Central memory CD8-positive, alpha-beta T cell (primary cell): ENCODE data around the gene SART3.

Source experiments
- ATAC-seq: fragments of 150-1000 bp; cut with Tn5 transposase; replicated peaks from 2 replicates; pipeline ENCODE4 v1.10.0; 2022; ENCODE audit warnings: mild to moderate bottlenecking, moderate FRiP score, moderate number of reproducible peaks; ENCODE audit not compliant: poor library complexity, severe bottlenecking; ENCODE audit errors: extremely low read depth
- DNase-seq, 2 donors: peaks; one replicate each; pipeline ENCODE4 v3.0.0; 2021; ENCODE audit warnings: low spot score in 2 of 2
- H3K27ac Mint-ChIP-seq: one replicate; pipeline ENCODE4 v1.8.0; 2022; ENCODE audit warnings: low read depth, mild to moderate bottlenecking, moderate library complexity, mixed read lengths
- H3K27me3 Mint-ChIP-seq: one replicate; pipeline ENCODE4 v1.8.0; 2022; ENCODE audit warnings: mixed read lengths
- H3K36me3 Mint-ChIP-seq: one replicate; pipeline ENCODE4 v1.8.0; 2022; ENCODE audit warnings: mild to moderate bottlenecking, moderate library complexity, mixed read lengths; ENCODE audit not compliant: insufficient read depth
- H3K4me1 Mint-ChIP-seq: one replicate; pipeline ENCODE4 v1.8.0; 2022; ENCODE audit warnings: mixed read lengths
- H3K4me3 Mint-ChIP-seq: one replicate; pipeline ENCODE4 v1.8.0; 2022; ENCODE audit warnings: mild to moderate bottlenecking, moderate library complexity, mixed read lengths
- H3K9me3 Mint-ChIP-seq: one replicate; pipeline ENCODE4 v1.8.0; 2022; ENCODE audit warnings: mixed read lengths

The SART3 gene

DNA sequence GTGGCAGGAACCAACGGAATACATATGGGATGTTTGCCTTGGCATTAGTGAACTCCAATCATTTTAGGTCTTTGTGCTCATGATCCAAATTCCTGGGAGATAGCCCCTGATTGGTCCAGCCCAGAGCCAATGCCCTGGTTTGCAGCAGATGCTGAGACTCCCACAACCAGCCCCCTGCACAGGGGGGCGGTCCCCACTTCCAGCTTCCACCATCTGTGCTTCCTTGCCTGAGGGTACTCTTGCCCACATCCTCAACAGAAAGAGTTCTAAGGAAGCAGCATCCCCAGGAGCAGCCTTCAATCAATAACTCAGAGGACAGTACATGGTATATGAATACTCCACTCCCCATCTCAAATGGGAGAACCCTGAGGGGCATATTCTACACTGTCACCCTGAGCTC, 85.6 kb downstream of the SART3 start:
- no peaks in the 10 kb centered on the region for H3K4me1 Mint-ChIP-seq
- no peaks in the 10 kb centered on the region for H3K9me3 Mint-ChIP-seq
- no peaks in the 10 kb centered on the region for H3K36me3 Mint-ChIP-seq
- H3K4me3 Mint-ChIP-seq: no peak overlapping the region
- no peak for DNase-seq
- no peak for ATAC-seq
- no peak overlapping the region for H3K27ac Mint-ChIP-seq
- H3K27me3 Mint-ChIP-seq: peaks cover 87% of the 10 kb centered on the region

GRCh38 chr12:108473400-108474055, 87.4 kb downstream of the SART3 start:
- DNase-seq (no peak), ATAC-seq (no peak)
- H3K9me3 Mint-ChIP-seq: peaks cover 1% of the 10 kb centered on the region
- no peaks in the 10 kb centered on the region for H3K4me1 Mint-ChIP-seq
- H3K36me3 Mint-ChIP-seq: peaks cover 2% of the 10 kb centered on the region
- peaks cover 74% of the 10 kb centered on the region for H3K27me3 Mint-ChIP-seq
- H3K4me3 Mint-ChIP-seq: no peak overlapping the region
- no peak overlapping the region for H3K27ac Mint-ChIP-seq
